Measurements from ENCODE around the gene THADA.

GRCh38 chr2:43534569-43534968, 61.3 kb downstream of the THADA start:
- TF ChIP-seq CTCF (IDR thresholded peaks at IDR 0.05; ENCODE audit: borderline replicate concordance, extremely low read depth, low read length, poor library complexity, severe bottlenecking) (no peak), EZH2 (IDR thresholded peaks at IDR 0.05; ENCODE audit: borderline replicate concordance, low read depth, low read length, severe bottlenecking) (no peak)
